PFSK-1 (cell line): ENCODE results near the gene POU6F2.

Experiments
- FOXP2 ChIP-seq: optimal IDR thresholded peaks from 2 replicates; pipeline ENCODE3; 2011; ENCODE audit warnings: borderline replicate concordance, control low read depth, inconsistent platforms; ENCODE audit not compliant: insufficient read depth; ENCODE audit errors: extremely low read length, extremely low read depth
- POLR2AphosphoS5 ChIP-seq: IDR thresholded peaks from 2 replicates; pipeline ENCODE4 v1.6.1; 2012; ENCODE audit warnings: low read depth, mild to moderate bottlenecking, control low read depth, low read length, moderate library complexity
- REST ChIP-seq, 2 experiments: IDR thresholded peaks; 2 replicates each; pipeline versions ENCODE4 v1.6.1 to v1.8.0; 2011 to 2012; ENCODE audit warnings: low read depth in 2 of 2, low read length in 2 of 2, control low read depth in 1 of 2, inconsistent platforms in 1 of 2, mild to moderate bottlenecking in 1 of 2, moderate library complexity in 1 of 2; ENCODE audit not compliant: insufficient read depth in 1 of 2
- SIN3A ChIP-seq: IDR thresholded peaks from 2 replicates; pipeline ENCODE4 v1.6.1; 2012; ENCODE audit warnings: mild to moderate bottlenecking, low read length, moderate library complexity, borderline replicate concordance; ENCODE audit not compliant: insufficient read depth
- TAF1 ChIP-seq: IDR thresholded peaks from 2 replicates; pipeline ENCODE4 v1.6.1; 2012; ENCODE audit warnings: low read length, control low read depth, borderline replicate concordance; ENCODE audit not compliant: insufficient read depth

The POU6F2 gene

GRCh38 chr7:39153647-39154046 is 175.9 kb downstream of the POU6F2 start:
- TF ChIP-seq FOXP2, result no peak
- TF ChIP-seq REST (IDR thresholded peaks at IDR 0.05; ENCODE audit: insufficient read depth in 1 of 2, low read depth in 2 of 2, low read length in 2 of 2), result no peak
- no peak for TF ChIP-seq POLR2AphosphoS5
- no peak for TF ChIP-seq TAF1
- TF ChIP-seq SIN3A, result no peak

GRCh38 chr7:39154815-39155214 is 177.1 kb downstream of the POU6F2 start:
- TF ChIP-seq FOXP2 (no peak), POLR2AphosphoS5 (no peak), SIN3A (no peak), REST (IDR thresholded peaks at IDR 0.05; ENCODE audit: insufficient read depth in 1 of 2, low read depth in 2 of 2, low read length in 2 of 2) (no peak), TAF1 (no peak)

GRCh38 chr7:39158367-39158766 is 180.7 kb downstream of the POU6F2 start:
- no peak for TF ChIP-seq FOXP2
- no peak for TF ChIP-seq REST (IDR thresholded peaks at IDR 0.05; ENCODE audit: insufficient read depth in 1 of 2, low read depth in 2 of 2, low read length in 2 of 2)
- no peak for TF ChIP-seq SIN3A
- no peak for TF ChIP-seq POLR2AphosphoS5
- no peak for TF ChIP-seq TAF1

GRCh38 chr7:39161903-39162302 is 184.2 kb downstream of the POU6F2 start:
- TF ChIP-seq REST (IDR thresholded peaks at IDR 0.05; ENCODE audit: insufficient read depth in 1 of 2, low read depth in 2 of 2, low read length in 2 of 2) (no peak), POLR2AphosphoS5 (no peak), TAF1 (no peak), FOXP2 (no peak), SIN3A (no peak)

GRCh38 chr7:39164887-39165286 is 187.2 kb downstream of the POU6F2 start:
- TF ChIP-seq SIN3A (no peak), FOXP2 (no peak)
